Astrocyte of the cerebellum (primary cell): Measurements from ENCODE around the gene SPPL2A.

Source experiments
- DNase-seq: peaks from one replicate; pipeline ENCODE4 v3.0.0-alpha.2; 2011; ENCODE audit warnings: low read depth
- H3K4me3 ChIP-seq: 2 replicates; pipeline ENCODE4 v1.5.1; 2011; ENCODE audit warnings: mild to moderate bottlenecking, low read depth, low read length, moderate library complexity
- CTCF ChIP-seq: IDR thresholded peaks from 2 replicates; pipeline ENCODE4 v1.5.1; 2012; ENCODE audit warnings: low read length, low read depth, moderate library complexity, mild to moderate bottlenecking; ENCODE audit errors: missing control alignments
- in situ Hi-C: cut with HindIII; loops from 2 replicates; pipeline ENCODE4 v1.10.0; 2017; ENCODE audit warnings: low sequenced_read_pairs

SPPL2A gene

GRCh38 chr15:50808728-50809127 lies 43.2 kb upstream of the SPPL2A start:
- no peak overlapping the region for H3K4me3 ChIP-seq
- in situ Hi-C loops, result no loop called here
- no peak for TF ChIP-seq CTCF
- DNase-seq, result no peak

GRCh38 chr15:50803479-50804180 lies 38.1 kb upstream of the SPPL2A start:
- TF ChIP-seq CTCF, result no peak
- no peak for DNase-seq
- no peak overlapping the region for H3K4me3 ChIP-seq
- in situ Hi-C loops, result no loop called here

- in situ Hi-C loops, result no loop called here
- no peak for DNase-seq
- no peak overlapping the region for H3K4me3 ChIP-seq
- TF ChIP-seq CTCF, result no peak
Measured at GRCh38 chr15:50800715-50801114, 35.2 kb upstream of the SPPL2A start.

- in situ Hi-C loops, result no loop called here
- no peak for TF ChIP-seq CTCF
- DNase-seq, result no peak
- no peak overlapping the region for H3K4me3 ChIP-seq
Measured at GRCh38 chr15:50798684-50799083, 33.2 kb upstream of the SPPL2A start.

- TF ChIP-seq CTCF, result no peak
- no peak for DNase-seq
- in situ Hi-C loops, result no loop called here
- H3K4me3 ChIP-seq, result no peak overlapping the region
Measured at GRCh38 chr15:50797926-50798325, 32.4 kb upstream of the SPPL2A start.

- H3K4me3 ChIP-seq, result no peak overlapping the region
- no peak for TF ChIP-seq CTCF
- DNase-seq, result no peak
- in situ Hi-C loops, result no loop called here
Measured at GRCh38 chr15:50791486-50791885, 26.0 kb upstream of the SPPL2A start.
